Measurements from ENCODE around the gene CHST14. TPM values are rescaled to one million over a fixed set of nuclear protein-coding genes. Genes with fewer than 3 reads are reported as not detected.

Gene CHST14
- total and polyA plus RNA-seq, 7 donors: 2.5 to 5.3 (median 4.1) TPM

- H3K4me1 ChIP-seq: peaks cover 17% of the 10 kb centered on the region
- intact Hi-C loops (cut with DNase I): loop anchor here in 1 of 2 donors (5.0 kb wide), 1 partner anchor 63 kb away; no protein-coding TSS in a partner anchor
Observed at GRCh38 chr15:40444736-40445135, 26.0 kb upstream of the CHST14 start.

GRCh38 chr15:40445421-40445922 is 25.3 kb upstream of the CHST14 start:
- WGBS, 3 donors: 65 to 70% (median 69%) methylated on average over 9 of the region's 9 CpGs
- Histone ChIP-seq H3K36me3 (ENCODE audit: insufficient read depth in 1 of 2, low read depth in 1 of 2) (no peaks in the 10 kb centered on the region), H3K9me3 (no peaks in the 10 kb centered on the region), H3K4me3 (no peak overlapping the region), H3K27ac (no peak overlapping the region), H3K4me1 (peaks cover 15% of the 10 kb centered on the region), H3K27me3 (ENCODE audit: insufficient read depth in 3 of 3, low read length in 2 of 3) (no peaks in the 10 kb centered on the region)
- ATAC-seq (no peak), DNase-seq (no peak)
- intact Hi-C loops (cut with DNase I): no loop called here
- TF ChIP-seq CTCF (IDR thresholded peaks at IDR 0.05): no peak

More at GRCh38 chr15:40444736-40445135, 26.0 kb upstream of the CHST14 start:
- no peaks in the 10 kb centered on the region for H3K27me3 ChIP-seq (ENCODE audit: insufficient read depth in 3 of 3, low read length in 2 of 3)
- no peaks in the 10 kb centered on the region for H3K36me3 ChIP-seq (ENCODE audit: insufficient read depth in 1 of 2, low read depth in 1 of 2)
- H3K27ac ChIP-seq: no peak overlapping the region
- DNase-seq (no peak), ATAC-seq (no peak)
- no peaks in the 10 kb centered on the region for H3K9me3 ChIP-seq
- H3K4me3 ChIP-seq: no peak overlapping the region
- TF ChIP-seq CTCF (IDR thresholded peaks at IDR 0.05): no peak
- WGBS, 3 donors: 77 to 90% (median 82%) methylated on average over 5 of the region's 5 CpGs

- DNase-seq: no peak
- TF ChIP-seq CTCF (IDR thresholded peaks at IDR 0.05): no peak
- H3K9me3 ChIP-seq: no peaks in the 10 kb centered on the region
- intact Hi-C loops (cut with DNase I): no loop called here
- H3K27ac ChIP-seq: no peak overlapping the region
- no peak overlapping the region for H3K4me3 ChIP-seq
- ATAC-seq: no peak
- no peaks in the 10 kb centered on the region for H3K36me3 ChIP-seq (ENCODE audit: insufficient read depth in 1 of 2, low read depth in 1 of 2)
- no peaks in the 10 kb centered on the region for H3K27me3 ChIP-seq (ENCODE audit: insufficient read depth in 3 of 3, low read length in 2 of 3)
- 63 to 93% (median 67%) methylated on average over 3 of the region's 3 CpGs for WGBS, 3 donors
- peaks cover 16% of the 10 kb centered on the region for H3K4me1 ChIP-seq
Observed at GRCh38 chr15:40446144-40446543, 24.6 kb upstream of the CHST14 start.

GRCh38 chr15:40448354-40448753 is 22.4 kb upstream of the CHST14 start:
- no peak for TF ChIP-seq CTCF (IDR thresholded peaks at IDR 0.05)
- H3K36me3 ChIP-seq (ENCODE audit: insufficient read depth in 1 of 2, low read depth in 1 of 2): no peaks in the 10 kb centered on the region
- peaks cover 10% of the 10 kb centered on the region for H3K4me1 ChIP-seq
- H3K4me3 ChIP-seq: no peak overlapping the region
- no peaks in the 10 kb centered on the region for H3K27me3 ChIP-seq (ENCODE audit: insufficient read depth in 3 of 3, low read length in 2 of 3)
- 89 to 96% (median 96%) methylated on average over 4 of the region's 4 CpGs for WGBS, 3 donors
- ATAC-seq (no peak), DNase-seq (no peak)
- no peaks in the 10 kb centered on the region for H3K9me3 ChIP-seq
- intact Hi-C loops (cut with DNase I): no loop called here
- H3K27ac ChIP-seq: no peak overlapping the region

- H3K4me1 ChIP-seq: peaks cover 10% of the 10 kb centered on the region
- ATAC-seq (peak in 1 of 4 donors; percentile 32), DNase-seq (no peak)
- H3K4me3 ChIP-seq: no peak overlapping the region
- intact Hi-C loops (cut with DNase I): no loop called here
- no peaks in the 10 kb centered on the region for H3K36me3 ChIP-seq (ENCODE audit: insufficient read depth in 1 of 2, low read depth in 1 of 2)
- TF ChIP-seq CTCF (IDR thresholded peaks at IDR 0.05): no peak
- no peaks in the 10 kb centered on the region for H3K9me3 ChIP-seq
- no peak overlapping the region for H3K27ac ChIP-seq
- H3K27me3 ChIP-seq (ENCODE audit: insufficient read depth in 3 of 3, low read length in 2 of 3): no peaks in the 10 kb centered on the region
Observed at GRCh38 chr15:40449275-40449674, 21.5 kb upstream of the CHST14 start.

All from psoas muscle (tissue), 8 donors.